GM12878 (cell line): ENCODE data around the gene MRPL20. TPM values are rescaled to one million over a fixed set of nuclear protein-coding genes. Genes with fewer than 3 reads are reported as not detected.

ENCODE experiments used
- ATAC-seq: fragments of 200-7000 bp; cut with Tn5 transposase; 3 replicates; pipeline ENCODE4 v1.9.1; 2020; ENCODE audit warnings: mild to moderate bottlenecking, moderate library complexity
- BruUV-seq: library from RNA; stranded (reverse); fragments of 400-500 nt; replicated peaks from 2 replicates; lab custom pipeline; 2021; lab: Mats Ljungman, UMichigan
- CTCF ChIA-PET: fragments of 300-600 bp; sonication (Branson Sonifier 250); formaldehyde crosslinking; extraction: SDS; loops from one replicate; lab custom pipeline; 2021; ENCODE audit warnings: inconsistent platforms; lab: Yijun Ruan, JAX
- POLR2A ChIA-PET: fragments of 350-600 bp; formaldehyde crosslinking; extraction: SDS; loops from one replicate; lab custom pipeline; 2021; ENCODE audit warnings: inconsistent platforms; lab: Charles Lee
- RAD21 ChIA-PET: fragments of 300-600 bp; sonication (Branson Sonifier 250); formaldehyde crosslinking; loops from one replicate; lab custom pipeline; 2023; ENCODE audit warnings: antibody characterized with exemption; ENCODE audit not compliant: unreplicated experiment; lab: Charles Lee
- SMC1A ChIA-PET: fragments of 300-600 bp; sonication (Branson Sonifier 250); formaldehyde crosslinking; loops from one replicate; lab custom pipeline; 2023; ENCODE audit not compliant: unreplicated experiment, uncharacterized antibody; lab: Charles Lee
- DNase-seq: peaks from one replicate; pipeline ENCODE4 v3.0.0-alpha.2; 2011; ENCODE audit warnings: low read depth, low spot score
- FAIRE-seq: peaks from 3 replicates; lab custom pipeline; 2011; peaks lifted over from hg19 to GRCh38; lab: Jason Lieb, UNC
- H2AFZ ChIP-seq: 2 replicates; pipeline ENCODE4 v1.6.0; 2011; ENCODE audit warnings: low read depth, low read length, control low read depth; ENCODE audit not compliant: control insufficient read depth
- H3K27ac ChIP-seq: 2 replicates; pipeline ENCODE4 v1.5.1; 2011; ENCODE audit warnings: control low read depth; ENCODE audit not compliant: control insufficient read depth, insufficient read depth
- H3K27me3 ChIP-seq, 2 experiments: replicated peaks in 1 of 2; 2 replicates each; pipeline versions ENCODE4 v1.6.0 to v1.6.1; 2011; ENCODE audit warnings: low read length in 1 of 2; ENCODE audit not compliant: control insufficient read depth in 2 of 2, insufficient read depth in 2 of 2
- H3K36me3 ChIP-seq, 2 experiments: 2 replicates each; pipeline ENCODE4 v1.5.1; 2011; ENCODE audit warnings: low read length in 1 of 2; ENCODE audit not compliant: control insufficient read depth in 2 of 2, insufficient read depth in 2 of 2
- H3K4me1 ChIP-seq: 2 replicates; pipeline ENCODE4 v1.6.1; 2011; ENCODE audit warnings: mild to moderate bottlenecking, low read length, moderate library complexity, mixed read lengths; ENCODE audit not compliant: control insufficient read depth, insufficient read depth
- H3K4me2 ChIP-seq: 2 replicates; pipeline ENCODE4 v1.6.0; 2011; ENCODE audit warnings: control low read depth; ENCODE audit not compliant: control insufficient read depth, insufficient read depth
- H3K4me3 ChIP-seq: fragments of 200-600 bp; sonication (generic); 2 replicates; pipeline ENCODE4 v1.5.1; 2016
- H3K79me2 ChIP-seq: 2 replicates; pipeline ENCODE4 v1.6.0; 2011; ENCODE audit warnings: low read length; ENCODE audit not compliant: control insufficient read depth, insufficient read depth
- H3K9ac ChIP-seq: 2 replicates; pipeline ENCODE4 v1.8.0; 2011; ENCODE audit warnings: low read length, control low read depth, mixed read lengths; ENCODE audit not compliant: control insufficient read depth, insufficient read depth
- H3K9me3 ChIP-seq: replicated peaks from 3 replicates; pipeline ENCODE4 v1.5.1; 2011; ENCODE audit warnings: mild to moderate bottlenecking, low read length; ENCODE audit not compliant: control insufficient read depth, insufficient read depth
- H4K20me1 ChIP-seq: 2 replicates; pipeline ENCODE4 v1.6.0; 2011; ENCODE audit not compliant: control insufficient read depth, insufficient read depth
- ASH2L ChIP-seq: fragments of 300-600, 200-600 bp; sonication (generic); IDR thresholded peaks from 2 replicates; pipeline ENCODE4 v1.6.1; 2017; ENCODE audit warnings: low read depth, mild to moderate bottlenecking, borderline replicate concordance
- BHLHE40 ChIP-seq, 2 experiments: fragments of 450-650 bp in 1 of 2; IDR thresholded peaks; 2 replicates each; pipeline ENCODE4 v1.6.1; 2011 to 2017; ENCODE audit warnings: low read depth in 2 of 2, borderline replicate concordance in 1 of 2, improper control_type of control experiment in 1 of 2, low read length in 1 of 2, mild to moderate bottlenecking in 1 of 2
- ETV6 ChIP-seq, 2 experiments: fragments of 450-650 bp in 1 of 2; IDR thresholded peaks in 1 of 2; conservative IDR thresholded peaks in 1 of 2; 2 replicates each; pipeline ENCODE4 v1.6.1; 2014; ENCODE audit warnings: antibody characterized with exemption in 1 of 2, borderline replicate concordance in 1 of 2, low read depth in 1 of 2, mild to moderate bottlenecking in 1 of 2, moderate library complexity in 1 of 2
- HCFC1 ChIP-seq: fragments of 150-350 bp; IDR thresholded peaks from 2 replicates; pipeline ENCODE4 v1.6.1; 2014; ENCODE audit warnings: low read length
- JUNB ChIP-seq: IDR thresholded peaks from 2 replicates; pipeline ENCODE4 v1.6.1; 2016; ENCODE audit warnings: antibody characterized with exemption, mild to moderate bottlenecking
- MEF2B ChIP-seq: fragments of 450-650 bp; IDR thresholded peaks from 2 replicates; pipeline ENCODE4 v1.6.1; 2018; ENCODE audit warnings: mild to moderate bottlenecking, moderate library complexity; ENCODE audit not compliant: partially characterized antibody, poor library complexity, severe bottlenecking
- NRF1 ChIP-seq: conservative IDR thresholded peaks from 2 replicates; pipeline ENCODE4 v1.6.1; 2011; ENCODE audit warnings: mild to moderate bottlenecking, low read depth, low read length, improper control_type of control experiment
- PML ChIP-seq: IDR thresholded peaks from 2 replicates; pipeline ENCODE4 v1.6.1; 2012; ENCODE audit warnings: low read length, inconsistent platforms
- POU2F2 ChIP-seq: IDR thresholded peaks from 3 replicates; pipeline ENCODE4 v1.6.1; 2011; ENCODE audit warnings: low read depth, mild to moderate bottlenecking, low read length, borderline replicate concordance
- SIN3A ChIP-seq: IDR thresholded peaks from 2 replicates; pipeline ENCODE4 v1.6.1; 2012; ENCODE audit warnings: low read depth, low read length, improper control_type of control experiment
- SMAD5 ChIP-seq: IDR thresholded peaks from 2 replicates; pipeline ENCODE4 v1.6.1; 2016; ENCODE audit warnings: antibody characterized with exemption, low read depth
- TCF7 ChIP-seq: IDR thresholded peaks from 2 replicates; pipeline ENCODE4 v1.6.1; 2014; ENCODE audit warnings: antibody characterized with exemption, borderline replicate concordance
- WGBS: methylation state at CpG from one replicate; pipeline ENCODE4 v1.1.6; 2016; ENCODE audit warnings: low lambda C conversion rate; ENCODE audit not compliant: insufficient replicate concordance, insufficient coverage; ENCODE audit errors: missing lambda C conversion rate; 5-methylcytosine and 5-hydroxymethylcytosine counted together
- in situ Hi-C: fragments of 300-500 bp; cut with MboI; formaldehyde crosslinking; loops from 9 replicates; pipeline ENCODE4 v1.14.3; 2018; ENCODE audit warnings: mixed read lengths
- intact Hi-C: fragments of 100-400 bp; cut with micrococcal nuclease; formaldehyde crosslinking; loops from one replicate; pipeline ENCODE4 v1.14.2; 2022; ENCODE audit not compliant: unreplicated experiment
- polyA plus RNA-seq, 11 experiments: library from polyadenylated mRNA; depleted of rRNA in 4 of 11; unstranded in 6 of 11; stranded (reverse) in 5 of 11; fragments of >200 nt; fragmentation: Nextera tagmentation in 4 of 11; fragmentation: Illumina TruSeq in 1 of 11; extraction: Ambion mirVana in 4 of 11; extraction: Trizol in 1 of 11; gene quantifications; 1 replicate in 1 of 11; 2 replicates in 10 of 11; pipeline versions ENCODE4 v1.2.1 to v1.2.3, GENCODE V29; 2011 to 2016; ENCODE audit warnings: inconsistent platforms in 2 of 11, missing spikeins in 2 of 11, low read depth in 1 of 11
- total RNA-seq, 4 experiments: library from RNA; depleted of rRNA in 3 of 4; stranded (reverse); fragments of >200 nt in 3 of 4; fragmentation: Illumina TruSeq in 1 of 4; extraction: Trizol in 1 of 4; gene quantifications; 2 replicates each; pipeline versions ENCODE4 v1.2.1 to v1.2.3, GENCODE V29; 2013 to 2021
- TF ChIP-seq, protein P1 (sequence below): IDR thresholded peaks from 2 replicates; pipeline ENCODE4 v1.6.1; 2011; ENCODE audit warnings: low read depth, mild to moderate bottlenecking, low read length, moderate library complexity, borderline replicate concordance; ENCODE audit errors: extremely low read depth
- TF ChIP-seq, protein P2 (sequence below): fragments of 450-650 bp; IDR thresholded peaks from 2 replicates; pipeline ENCODE4 v1.6.1; 2017; ENCODE audit warnings: mild to moderate bottlenecking
- TF ChIP-seq, protein P3 (sequence below): fragments of 450-650 bp; IDR thresholded peaks from 2 replicates; pipeline ENCODE4 v1.6.1; 2017; ENCODE audit warnings: borderline replicate concordance
- TF ChIP-seq, protein P4 (sequence below): IDR thresholded peaks from 2 replicates; pipeline ENCODE4 v1.6.1; 2011; ENCODE audit warnings: mild to moderate bottlenecking, low read depth, low read length, moderate library complexity; ENCODE audit not compliant: insufficient replicate concordance

The MRPL20 gene
- total and polyA plus RNA-seq, 10 of the 15 experiments (the other 5 are each of a cell fraction or from before 2014, with no cell fraction given): 129 to 525 (median 255) TPM

DNA sequence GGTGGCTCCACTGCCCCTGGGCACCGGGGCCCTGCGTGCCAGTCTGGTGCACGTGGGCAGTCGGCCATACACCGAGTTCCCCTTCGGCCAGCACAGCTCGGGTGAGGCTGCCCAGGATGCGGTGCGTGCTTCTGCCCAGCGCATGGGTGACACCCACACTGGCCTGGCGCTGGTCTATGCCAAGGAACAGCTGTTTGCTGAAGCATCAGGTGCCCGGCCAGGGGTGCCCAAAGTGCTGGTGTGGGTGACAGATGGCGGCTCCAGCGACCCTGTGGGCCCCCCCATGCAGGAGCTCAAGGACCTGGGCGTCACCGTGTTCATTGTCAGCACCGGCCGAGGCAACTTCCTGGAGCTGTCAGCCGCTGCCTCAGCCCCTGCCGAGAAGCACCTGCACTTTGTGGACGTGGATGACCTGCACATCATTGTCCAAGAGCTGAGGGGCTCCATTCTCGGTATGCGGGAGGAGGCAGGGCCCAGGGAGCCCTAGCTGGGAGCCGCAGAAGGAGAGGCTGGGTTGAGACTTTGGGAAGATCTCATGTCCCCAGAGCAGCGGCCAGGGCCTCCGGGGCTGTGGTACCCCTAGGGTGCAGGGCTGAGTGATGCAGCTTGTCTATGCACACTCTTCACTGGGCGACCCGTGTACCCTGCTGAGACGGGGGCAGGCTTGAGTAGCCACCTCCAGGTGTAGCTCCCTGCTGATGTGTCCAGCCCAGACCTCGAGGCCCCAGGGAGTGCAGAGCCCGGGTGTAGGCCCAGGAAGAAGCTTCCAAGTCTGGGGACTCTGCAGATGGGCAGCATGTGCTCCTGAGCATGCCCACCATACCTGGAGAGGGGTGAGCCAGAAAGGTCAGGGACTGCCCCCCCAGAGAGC lies 30.2 kb upstream of the MRPL20 start:
- peak; percentile 2; the same call in 2 of the 3 replicates for ATAC-seq
- RAD21 ChIA-PET: interaction anchor here (0.8 to 2.0 kb wide), 8 partner anchors 15 to 67 kb away, joined by 3 to 8 read pairs (median 4); partner anchors contain the start of genes AURKAIP1 and MRPL20
- no peak overlapping the region for H2AFZ ChIP-seq
- no peaks in the 10 kb centered on the region for H4K20me1 ChIP-seq
- BruUV-seq: no TSS peak
- intact Hi-C loops (no loop called here), in situ Hi-C loops (no loop called here)
- H3K4me2 ChIP-seq: no peak overlapping the region
- SMC1A ChIA-PET: interaction anchor here (0.9 to 1.3 kb wide), 3 partner anchors 30 to 63 kb away, joined by 3 read pairs; no protein-coding TSS in a partner anchor
- H3K27ac ChIP-seq: no peak overlapping the region
- POLR2A ChIA-PET: interaction anchor here (0.7 to 1.7 kb wide), 6 partner anchors 14 to 66 kb away, joined by 3 to 10 read pairs (median 4); no protein-coding TSS in a partner anchor
- no peaks in the 10 kb centered on the region for H3K9me3 ChIP-seq
- no peak for FAIRE-seq
- no peak overlapping the region for H3K9ac ChIP-seq
- 43% methylated on average over 27 of the region's 31 CpGs for WGBS
- H3K36me3 ChIP-seq: no peaks in the 10 kb centered on the region
- H3K4me1 ChIP-seq: peaks cover 26% of the 10 kb centered on the region
- DNase-seq: no peak
- no peak overlapping the region for H3K4me3 ChIP-seq
- CTCF ChIA-PET: interaction anchor here (0.6 to 2.3 kb wide), 10 partner anchors 8 to 67 kb away, joined by 3 to 15 read pairs (median 6); partner anchors contain the start of gene AURKAIP1
- no peaks in the 10 kb centered on the region for H3K79me2 ChIP-seq
- H3K27me3 ChIP-seq: peaks cover 0 to 11% of the 10 kb centered on the region in 2 experiments; a peak in 3 of 4 replicates
- no peak for TF ChIP-seq ASH2L
- no peak for TF ChIP-seq HCFC1
- TF ChIP-seq, protein P1, sequence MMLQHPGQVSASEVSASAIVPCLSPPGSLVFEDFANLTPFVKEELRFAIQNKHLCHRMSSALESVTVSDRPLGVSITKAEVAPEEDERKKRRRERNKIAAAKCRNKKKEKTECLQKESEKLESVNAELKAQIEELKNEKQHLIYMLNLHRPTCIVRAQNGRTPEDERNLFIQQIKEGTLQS: no peak
- TF ChIP-seq, protein P2, sequence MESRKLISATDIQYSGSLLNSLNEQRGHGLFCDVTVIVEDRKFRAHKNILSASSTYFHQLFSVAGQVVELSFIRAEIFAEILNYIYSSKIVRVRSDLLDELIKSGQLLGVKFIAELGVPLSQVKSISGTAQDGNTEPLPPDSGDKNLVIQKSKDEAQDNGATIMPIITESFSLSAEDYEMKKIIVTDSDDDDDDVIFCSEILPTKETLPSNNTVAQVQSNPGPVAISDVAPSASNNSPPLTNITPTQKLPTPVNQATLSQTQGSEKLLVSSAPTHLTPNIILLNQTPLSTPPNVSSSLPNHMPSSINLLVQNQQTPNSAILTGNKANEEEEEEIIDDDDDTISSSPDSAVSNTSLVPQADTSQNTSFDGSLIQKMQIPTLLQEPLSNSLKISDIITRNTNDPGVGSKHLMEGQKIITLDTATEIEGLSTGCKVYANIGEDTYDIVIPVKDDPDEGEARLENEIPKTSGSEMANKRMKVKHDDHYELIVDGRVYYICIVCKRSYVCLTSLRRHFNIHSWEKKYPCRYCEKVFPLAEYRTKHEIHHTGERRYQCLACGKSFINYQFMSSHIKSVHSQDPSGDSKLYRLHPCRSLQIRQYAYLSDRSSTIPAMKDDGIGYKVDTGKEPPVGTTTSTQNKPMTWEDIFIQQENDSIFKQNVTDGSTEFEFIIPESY: no peak
- TF ChIP-seq, protein P3, sequence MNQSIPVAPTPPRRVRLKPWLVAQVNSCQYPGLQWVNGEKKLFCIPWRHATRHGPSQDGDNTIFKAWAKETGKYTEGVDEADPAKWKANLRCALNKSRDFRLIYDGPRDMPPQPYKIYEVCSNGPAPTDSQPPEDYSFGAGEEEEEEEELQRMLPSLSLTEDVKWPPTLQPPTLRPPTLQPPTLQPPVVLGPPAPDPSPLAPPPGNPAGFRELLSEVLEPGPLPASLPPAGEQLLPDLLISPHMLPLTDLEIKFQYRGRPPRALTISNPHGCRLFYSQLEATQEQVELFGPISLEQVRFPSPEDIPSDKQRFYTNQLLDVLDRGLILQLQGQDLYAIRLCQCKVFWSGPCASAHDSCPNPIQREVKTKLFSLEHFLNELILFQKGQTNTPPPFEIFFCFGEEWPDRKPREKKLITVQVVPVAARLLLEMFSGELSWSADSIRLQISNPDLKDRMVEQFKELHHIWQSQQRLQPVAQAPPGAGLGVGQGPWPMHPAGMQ: no peak
- no peak for TF ChIP-seq MEF2B
- TF ChIP-seq, protein P4, sequence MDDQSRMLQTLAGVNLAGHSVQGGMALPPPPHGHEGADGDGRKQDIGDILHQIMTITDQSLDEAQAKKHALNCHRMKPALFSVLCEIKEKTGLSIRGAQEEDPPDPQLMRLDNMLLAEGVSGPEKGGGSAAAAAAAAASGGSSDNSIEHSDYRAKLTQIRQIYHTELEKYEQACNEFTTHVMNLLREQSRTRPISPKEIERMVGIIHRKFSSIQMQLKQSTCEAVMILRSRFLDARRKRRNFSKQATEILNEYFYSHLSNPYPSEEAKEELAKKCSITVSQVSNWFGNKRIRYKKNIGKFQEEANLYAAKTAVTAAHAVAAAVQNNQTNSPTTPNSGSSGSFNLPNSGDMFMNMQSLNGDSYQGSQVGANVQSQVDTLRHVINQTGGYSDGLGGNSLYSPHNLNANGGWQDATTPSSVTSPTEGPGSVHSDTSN: no peak
- TF ChIP-seq SIN3A: no peak
- no peak for TF ChIP-seq BHLHE40 (IDR thresholded peaks at IDR 0.05; ENCODE audit: borderline replicate concordance in 1 of 2, low read depth in 2 of 2, low read length in 1 of 2)
- no peak for TF ChIP-seq SMAD5
- no peak for TF ChIP-seq PML
- TF ChIP-seq JUNB: no peak
- TF ChIP-seq TCF7: no peak
- no peak for TF ChIP-seq ETV6 (conservative IDR thresholded peaks at IDR 0.05 in 1 of 2, IDR thresholded peaks at IDR 0.05 in 1 of 2; ENCODE audit: borderline replicate concordance in 1 of 2, low read depth in 1 of 2)
- TF ChIP-seq POU2F2: no peak
- no peak for TF ChIP-seq NRF1
